HepG2 (cell line): ENCODE data around the gene C19orf18. TPM values are rescaled to one million over a fixed set of nuclear protein-coding genes. Genes with fewer than 3 reads are reported as not detected.

ENCODE experiments used
- AFF4 ChIP-seq: sonication (generic); formaldehyde crosslinking; IDR thresholded peaks from 2 replicates; pipeline ENCODE4 v1.4.0; 2020; ENCODE audit warnings: missing genetic modification reagents
- BRD4 ChIP-seq: sonication (generic); formaldehyde crosslinking; IDR thresholded peaks from 2 replicates; pipeline ENCODE4 v1.4.0; 2020; ENCODE audit warnings: missing genetic modification reagents
- DNMT3B ChIP-seq: conservative IDR thresholded peaks from 2 replicates; pipeline ENCODE4 v1.6.1; 2016; ENCODE audit warnings: missing biosample characterization, control low read depth
- ELF1 ChIP-seq: sonication (generic); formaldehyde crosslinking; IDR thresholded peaks from 2 replicates; pipeline ENCODE4 v1.4.0; 2020; ENCODE audit warnings: missing genetic modification reagents
- FLYWCH1 ChIP-seq: sonication (generic); formaldehyde crosslinking; IDR thresholded peaks from 2 replicates; pipeline ENCODE4 v1.8.1; 2023; ENCODE audit warnings: mild to moderate bottlenecking, missing genetic modification reagents
- FOXJ3 ChIP-seq: sonication (generic); formaldehyde crosslinking; IDR thresholded peaks from 2 replicates; pipeline ENCODE4 v1.4.0; 2020; ENCODE audit warnings: missing genetic modification reagents, mild to moderate bottlenecking, borderline replicate concordance
- HHEX ChIP-seq: IDR thresholded peaks from 2 replicates; pipeline ENCODE4 v1.6.1; 2016; ENCODE audit warnings: control low read depth
- HNRNPL ChIP-seq: fragments of 200-400 bp; formaldehyde crosslinking; IDR thresholded peaks from 2 replicates; pipeline ENCODE4 v1.6.1; 2017; ENCODE audit warnings: mild to moderate bottlenecking, low read depth, low read length
- MED13 ChIP-seq: sonication (generic); formaldehyde crosslinking; IDR thresholded peaks from 2 replicates; pipeline ENCODE4 v1.5.0; 2020; ENCODE audit warnings: missing genetic modification reagents
- MEF2D ChIP-seq: sonication (generic); formaldehyde crosslinking; IDR thresholded peaks from 2 replicates; pipeline ENCODE4 v1.5.1; 2020; ENCODE audit warnings: mild to moderate bottlenecking, missing genetic modification reagents
- MZF1 ChIP-seq: sonication (generic); formaldehyde crosslinking; IDR thresholded peaks from 2 replicates; pipeline ENCODE4 v1.8.1; 2023; ENCODE audit warnings: mild to moderate bottlenecking, missing genetic modification reagents, borderline replicate concordance
- ONECUT2 ChIP-seq: sonication (generic); formaldehyde crosslinking; IDR thresholded peaks from 2 replicates; pipeline ENCODE4 v1.4.0; 2020; ENCODE audit warnings: missing genetic modification reagents
- RFX3 ChIP-seq: IDR thresholded peaks from 2 replicates; pipeline ENCODE4 v1.6.1; 2016; ENCODE audit warnings: missing biosample characterization, missing genetic modification reagents
- RFX5 ChIP-seq: IDR thresholded peaks from 2 replicates; pipeline ENCODE4 v1.6.1; 2011; ENCODE audit warnings: low read depth, low read length, improper control_type of control experiment
- RNF2 ChIP-seq: fragments of 450-650 bp; conservative IDR thresholded peaks from 2 replicates; pipeline ENCODE4 v1.6.1; 2016; ENCODE audit warnings: low read depth
- SATB2 ChIP-seq: sonication (generic); formaldehyde crosslinking; IDR thresholded peaks from 2 replicates; pipeline ENCODE4 v1.5.0; 2020; ENCODE audit warnings: missing genetic modification reagents
- ZFP36L1 ChIP-seq: sonication (generic); formaldehyde crosslinking; IDR thresholded peaks from 2 replicates; pipeline ENCODE4 v1.8.0; 2022; ENCODE audit warnings: mild to moderate bottlenecking, missing genetic modification reagents, moderate library complexity
- ZKSCAN1 ChIP-seq: fragments of 150-350 bp; IDR thresholded peaks from 2 replicates; pipeline ENCODE4 v1.6.1; 2014; ENCODE audit warnings: low read length
- ZNF292 ChIP-seq: sonication (generic); formaldehyde crosslinking; IDR thresholded peaks from 2 replicates; pipeline ENCODE4 v1.8.1; 2022; ENCODE audit warnings: mild to moderate bottlenecking, low read depth, missing genetic modification reagents, borderline replicate concordance
- ZNF350 ChIP-seq: sonication (generic); formaldehyde crosslinking; IDR thresholded peaks from 2 replicates; pipeline ENCODE4 v1.4.0; 2020; ENCODE audit warnings: mild to moderate bottlenecking, low read depth, missing genetic modification reagents, borderline replicate concordance
- ZNF839 ChIP-seq: sonication (generic); formaldehyde crosslinking; IDR thresholded peaks from 2 replicates; pipeline ENCODE4 v1.4.0; 2020; ENCODE audit warnings: missing genetic modification reagents, mild to moderate bottlenecking, borderline replicate concordance
- ZNF841 ChIP-seq: sonication (generic); formaldehyde crosslinking; IDR thresholded peaks from 2 replicates; pipeline ENCODE4 v1.8.1; 2023; ENCODE audit warnings: missing genetic modification reagents, borderline replicate concordance
- ZSCAN20 ChIP-seq: sonication (generic); formaldehyde crosslinking; IDR thresholded peaks from 2 replicates; pipeline ENCODE4 v1.4.0; 2020; ENCODE audit warnings: missing genetic modification reagents, mild to moderate bottlenecking, borderline replicate concordance
- ZSCAN21 ChIP-seq: sonication (generic); formaldehyde crosslinking; IDR thresholded peaks from 2 replicates; pipeline ENCODE4 v1.8.0; 2022; ENCODE audit warnings: mild to moderate bottlenecking, missing genetic modification reagents, moderate library complexity, borderline replicate concordance
- ZSCAN30 ChIP-seq: sonication (generic); formaldehyde crosslinking; IDR thresholded peaks from 2 replicates; pipeline ENCODE4 v1.5.0; 2020; ENCODE audit warnings: mild to moderate bottlenecking, missing genetic modification reagents
- ZSCAN31 ChIP-seq: sonication (generic); formaldehyde crosslinking; IDR thresholded peaks from 2 replicates; pipeline ENCODE4 v1.5.0; 2020; ENCODE audit warnings: low read depth, mild to moderate bottlenecking, missing genetic modification reagents
- polyA plus RNA-seq, 8 experiments: library from polyadenylated mRNA; depleted of rRNA in 3 of 8; stranded (reverse) in 7 of 8; unstranded in 1 of 8; fragments of >200 nt; fragmentation: Illumina TruSeq in 4 of 8; extraction: Trizol in 4 of 8; gene quantifications; 2 replicates each; pipeline versions ENCODE4 v1.2.1 to v1.2.3, GENCODE V29; 2011 to 2016; ENCODE audit warnings: low read depth in 4 of 8, missing spikeins in 1 of 8, mixed read lengths in 1 of 8; ENCODE audit not compliant: insufficient read depth in 1 of 8
- total RNA-seq, 5 experiments: library from RNA; depleted of rRNA; stranded (reverse); fragments of >200 nt; fragmentation: Illumina TruSeq; extraction: Trizol; gene quantifications; 2 replicates each; pipeline ENCODE4 v1.2.3, GENCODE V29; 2016; ENCODE audit warnings: low read depth in 1 of 5
- TF ChIP-seq, protein P1 (sequence below): IDR thresholded peaks from 2 replicates; pipeline ENCODE4 v1.6.1; 2012; ENCODE audit warnings: inconsistent platforms
- TF ChIP-seq, protein P2 (sequence below): sonication (generic); formaldehyde crosslinking; IDR thresholded peaks from 2 replicates; pipeline ENCODE4 v1.4.0; 2020; ENCODE audit warnings: missing genetic modification reagents

Gene C19orf18
- total and polyA plus RNA-seq, 2 of the 13 experiments (the other 11 are each of a cell fraction or from before 2014, with no cell fraction given), result 0.38 to 0.55 TPM

GRCh38 chr19:58002384-58003173 is 28.2 kb upstream of the C19orf18 start, which contains the start of gene ZNF606 (continued):
- TF ChIP-seq AFF4 (no peak), ZSCAN31 (CRISPR knock-in tag) (peak; percentile 78), ONECUT2 (CRISPR knock-in tag) (0 out of 2 replicates have a peak, but pooled peaks have one; percentile 20), ZKSCAN1 (no peak), ZNF839 (CRISPR knock-in tag) (no peak), FLYWCH1 (CRISPR knock-in tag) (no peak), ZSCAN21 (CRISPR knock-in tag) (no peak), RFX3 (no peak), FOXJ3 (CRISPR knock-in tag) (no peak), DNMT3B (no peak), HHEX (CRISPR knock-in tag) (no peak), ZFP36L1 (no peak; the same call in 1 of the 2 replicates), RFX5 (no peak), BRD4 (CRISPR knock-in tag) (peak; percentile 85), MED13 (CRISPR knock-in tag) (peak; percentile 73; the same call in 1 of the 2 replicates), SATB2 (CRISPR knock-in tag) (peak; percentile 47; the same call in 1 of the 2 replicates), HNRNPL (no peak), ZNF292 (CRISPR knock-in tag) (no peak; the same call in 1 of the 2 replicates), ZNF841 (CRISPR knock-in tag) (no peak), RNF2 (no peak; the same call in 1 of the 2 replicates), MEF2D (CRISPR knock-in tag) (peak; percentile 82), ZSCAN20 (CRISPR knock-in tag) (peak; percentile 91; the same call in 1 of the 2 replicates), ZSCAN30 (CRISPR knock-in tag) (no peak), ZNF350 (peak; percentile 69; the same call in 1 of the 2 replicates), MZF1 (peak; percentile 84; the same call in 1 of the 2 replicates), ELF1 (CRISPR knock-in tag) (peak; percentile 92)
- TF ChIP-seq, protein P1, sequence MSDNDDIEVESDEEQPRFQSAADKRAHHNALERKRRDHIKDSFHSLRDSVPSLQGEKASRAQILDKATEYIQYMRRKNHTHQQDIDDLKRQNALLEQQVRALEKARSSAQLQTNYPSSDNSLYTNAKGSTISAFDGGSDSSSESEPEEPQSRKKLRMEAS, result peak; percentile 86
- TF ChIP-seq, protein P2, sequence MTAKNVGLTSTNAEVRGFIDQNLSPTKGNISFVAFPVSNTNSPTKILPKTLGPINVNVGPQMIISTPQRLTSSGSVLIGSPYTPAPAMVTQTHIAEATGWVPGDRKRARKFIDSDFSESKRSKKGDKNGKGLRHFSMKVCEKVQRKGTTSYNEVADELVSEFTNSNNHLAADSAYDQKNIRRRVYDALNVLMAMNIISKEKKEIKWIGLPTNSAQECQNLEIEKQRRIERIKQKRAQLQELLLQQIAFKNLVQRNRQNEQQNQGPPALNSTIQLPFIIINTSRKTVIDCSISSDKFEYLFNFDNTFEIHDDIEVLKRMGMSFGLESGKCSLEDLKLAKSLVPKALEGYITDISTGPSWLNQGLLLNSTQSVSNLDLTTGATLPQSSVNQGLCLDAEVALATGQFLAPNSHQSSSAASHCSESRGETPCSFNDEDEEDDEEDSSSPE, result peak; percentile 81
